GM10266 (cell line): Measurements from ENCODE around the gene ZNF100.
"Not testable (repeated sequence)": the region's sequence is repeated elsewhere in the genome, so short reads cannot be mapped to it uniquely, and the experiment has no call there.

ENCODE experiments used
- DNase-seq: peaks from one replicate; pipeline ENCODE4 v3.0.0; 2012; ENCODE audit errors: extremely low spot score
- TF ChIP-seq, protein P1 (sequence below): IDR thresholded peaks from 2 replicates; pipeline ENCODE4 v1.5.1; 2012; ENCODE audit warnings: mild to moderate bottlenecking, low read depth; ENCODE audit not compliant: control insufficient read depth, insufficient read depth; ENCODE audit errors: missing control alignments

Gene ZNF100

DNA sequence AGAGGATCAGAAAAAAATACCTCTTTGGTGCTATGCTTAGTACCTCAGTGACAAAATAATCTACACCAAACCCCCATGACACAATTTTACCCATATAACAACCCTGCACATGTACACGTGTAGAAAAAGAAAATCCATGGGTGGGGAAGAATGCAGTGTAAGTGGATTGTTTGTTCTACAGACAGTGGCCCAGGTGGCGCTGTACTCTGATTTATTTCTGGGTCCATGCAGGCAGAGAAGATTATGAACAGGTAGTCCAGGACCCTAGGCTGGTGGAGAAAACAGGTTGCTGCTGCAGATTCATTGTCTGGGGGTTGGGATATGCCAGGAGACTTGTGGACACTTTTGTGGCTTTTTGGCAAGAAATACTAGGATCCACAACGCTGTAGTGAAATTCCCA lies 9.1 kb downstream of the ZNF100 start:
- no peak for DNase-seq
- TF ChIP-seq, protein P1, sequence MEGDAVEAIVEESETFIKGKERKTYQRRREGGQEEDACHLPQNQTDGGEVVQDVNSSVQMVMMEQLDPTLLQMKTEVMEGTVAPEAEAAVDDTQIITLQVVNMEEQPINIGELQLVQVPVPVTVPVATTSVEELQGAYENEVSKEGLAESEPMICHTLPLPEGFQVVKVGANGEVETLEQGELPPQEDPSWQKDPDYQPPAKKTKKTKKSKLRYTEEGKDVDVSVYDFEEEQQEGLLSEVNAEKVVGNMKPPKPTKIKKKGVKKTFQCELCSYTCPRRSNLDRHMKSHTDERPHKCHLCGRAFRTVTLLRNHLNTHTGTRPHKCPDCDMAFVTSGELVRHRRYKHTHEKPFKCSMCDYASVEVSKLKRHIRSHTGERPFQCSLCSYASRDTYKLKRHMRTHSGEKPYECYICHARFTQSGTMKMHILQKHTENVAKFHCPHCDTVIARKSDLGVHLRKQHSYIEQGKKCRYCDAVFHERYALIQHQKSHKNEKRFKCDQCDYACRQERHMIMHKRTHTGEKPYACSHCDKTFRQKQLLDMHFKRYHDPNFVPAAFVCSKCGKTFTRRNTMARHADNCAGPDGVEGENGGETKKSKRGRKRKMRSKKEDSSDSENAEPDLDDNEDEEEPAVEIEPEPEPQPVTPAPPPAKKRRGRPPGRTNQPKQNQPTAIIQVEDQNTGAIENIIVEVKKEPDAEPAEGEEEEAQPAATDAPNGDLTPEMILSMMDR: no peak

DNA sequence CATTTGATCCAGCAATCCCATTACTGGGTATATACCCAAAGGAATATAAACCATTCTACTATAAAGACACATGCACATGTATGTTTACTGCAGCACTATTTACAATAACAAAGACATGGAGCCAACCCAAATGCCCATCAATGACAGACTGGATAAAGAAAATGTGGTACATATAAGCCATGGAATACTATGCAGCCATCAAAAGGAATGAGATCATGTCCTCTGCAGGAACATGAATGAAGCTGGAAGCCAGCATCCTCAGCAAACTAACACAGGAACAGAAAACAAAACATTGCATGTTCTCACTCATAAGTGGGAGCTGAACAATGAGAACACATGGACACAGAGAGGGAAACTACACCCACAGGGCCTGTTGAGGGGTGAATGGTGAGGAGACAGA lies 11.8 kb downstream of the ZNF100 start:
- not testable (repeated sequence) for DNase-seq

GRCh38 chr19:21751384-21751783 lies 16.0 kb downstream of the ZNF100 start:
- DNase-seq: no peak
- TF ChIP-seq, protein P1: no peak

DNA sequence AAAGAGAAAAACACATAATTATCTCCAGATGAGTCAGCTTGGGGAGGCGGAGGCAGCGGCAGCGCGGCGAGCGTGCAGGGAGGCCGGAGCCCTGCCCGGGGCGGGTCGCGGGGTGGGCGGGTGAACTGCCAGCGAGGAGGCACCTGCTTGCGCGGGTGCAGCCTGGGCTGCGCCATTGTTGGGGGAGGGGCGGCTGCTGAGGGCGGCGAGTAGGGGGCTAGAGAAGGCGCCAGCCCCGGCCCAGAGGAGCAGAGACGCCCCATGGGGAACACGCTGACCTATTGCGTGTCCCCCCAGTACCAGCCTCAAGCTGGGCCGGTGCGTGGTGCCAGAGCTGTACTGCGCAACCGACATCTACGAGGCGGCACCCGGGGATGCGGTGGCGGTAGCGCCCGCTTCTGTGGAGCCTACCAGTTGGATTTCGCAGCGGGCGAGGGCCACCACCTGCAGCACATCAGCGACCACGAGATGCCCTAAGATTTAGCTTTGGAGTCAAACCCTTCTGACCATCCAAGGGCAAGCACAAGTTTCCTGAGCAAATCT lies 16.7 kb downstream of the ZNF100 start:
- TF ChIP-seq, protein P1: no peak
- no peak for DNase-seq

GRCh38 chr19:21749090-21749489 lies 18.3 kb downstream of the ZNF100 start:
- TF ChIP-seq, protein P1: no peak
- DNase-seq: no peak

- TF ChIP-seq, protein P1: no peak
- no peak for DNase-seq
Observed at GRCh38 chr19:21748088-21748487, 19.3 kb downstream of the ZNF100 start.

DNA sequence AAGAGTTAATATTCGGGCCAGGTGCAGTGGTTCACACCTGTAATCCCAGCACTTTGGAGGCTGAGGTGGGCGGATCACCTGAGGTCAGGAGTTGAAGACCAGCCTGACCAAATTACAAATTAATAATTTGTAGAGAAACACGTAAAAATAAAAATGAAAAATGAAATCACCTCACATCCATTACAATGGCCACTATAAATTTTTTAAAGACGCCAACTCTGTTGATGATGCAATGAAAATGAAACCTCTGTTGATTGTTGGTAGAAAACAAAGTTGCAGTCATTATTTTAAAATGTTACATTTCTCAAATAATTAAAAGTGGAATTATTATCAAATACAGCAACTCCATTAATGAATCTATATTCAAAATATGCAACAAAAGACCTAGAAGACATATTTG lies 26.8 kb downstream of the ZNF100 start:
- TF ChIP-seq, protein P1: no peak
- no peak for DNase-seq

DNA sequence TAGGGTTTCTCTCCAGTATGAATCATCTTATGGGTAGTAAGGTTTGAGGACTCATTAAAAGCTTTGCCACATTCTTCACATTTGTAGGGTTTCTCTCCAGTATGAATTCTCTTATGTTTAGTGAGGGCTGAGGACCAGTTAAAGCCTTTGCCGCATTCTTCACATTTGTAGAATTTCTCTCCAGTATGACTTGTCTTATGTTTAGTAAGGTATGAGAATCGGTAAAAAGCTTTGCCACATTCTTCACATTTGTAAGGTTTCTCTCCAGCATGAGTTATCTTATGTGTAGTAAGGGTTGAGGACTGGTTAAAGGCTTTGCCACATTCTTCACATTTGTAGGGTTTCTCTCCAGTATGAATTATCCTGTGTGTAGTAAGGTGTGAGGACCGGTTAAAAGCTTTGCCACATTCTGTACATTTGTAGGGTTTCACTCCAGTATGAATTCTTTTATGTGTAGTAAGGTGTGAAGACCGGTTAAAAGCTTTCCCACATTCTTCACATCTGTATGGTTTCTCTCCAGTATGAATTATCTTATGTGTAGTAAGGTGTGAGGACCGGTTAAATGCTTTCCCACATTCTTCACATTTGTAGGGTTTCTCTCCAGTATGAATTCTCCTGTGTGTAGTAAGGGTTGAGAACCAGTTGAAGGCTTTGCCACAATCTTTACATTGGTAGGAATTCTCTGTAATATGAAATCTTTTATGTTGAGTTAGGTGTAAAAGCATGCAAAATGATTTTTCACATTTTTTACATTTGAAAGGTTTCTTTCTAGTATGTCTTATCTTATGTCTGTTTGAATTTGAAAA lies 40.2 kb downstream of the ZNF100 start:
- not testable (repeated sequence) for DNase-seq
